GM10266 (cell line): ENCODE data around the gene ARSA.
"Not testable (repeated sequence)": the region's sequence is repeated elsewhere in the genome, so short reads cannot be mapped to it uniquely, and the experiment has no call there.

Experiments
- DNase-seq: peaks from one replicate; pipeline ENCODE4 v3.0.0; 2012; ENCODE audit errors: extremely low spot score
- CTCF ChIP-seq: IDR thresholded peaks from 2 replicates; pipeline ENCODE4 v1.5.1; 2012; ENCODE audit warnings: mild to moderate bottlenecking, low read depth; ENCODE audit not compliant: control insufficient read depth, insufficient read depth; ENCODE audit errors: missing control alignments

Gene ARSA

GRCh38 chr22:50665738-50666137 is 37.8 kb upstream of the ARSA start:
- no peak for DNase-seq
- TF ChIP-seq CTCF = no peak

- no peak for DNase-seq
- no peak for TF ChIP-seq CTCF
Measured at GRCh38 chr22:50665212-50665611, 37.3 kb upstream of the ARSA start.

- no peak for DNase-seq
- TF ChIP-seq CTCF = no peak
Measured at GRCh38 chr22:50660306-50660705, 32.4 kb upstream of the ARSA start.

GRCh38 chr22:50659711-50660110 is 31.8 kb upstream of the ARSA start:
- DNase-seq = not testable (repeated sequence)

- no peak for DNase-seq
Measured at GRCh38 chr22:50657925-50658324, 30.0 kb upstream of the ARSA start.

GRCh38 chr22:50656122-50657070 is 28.4 kb upstream of the ARSA start:
- TF ChIP-seq CTCF = no peak
- DNase-seq = no peak

More at GRCh38 chr22:50657925-50658324, 30.0 kb upstream of the ARSA start:
- TF ChIP-seq CTCF = no peak

GRCh38 chr22:50654664-50655063 is 26.7 kb upstream of the ARSA start:
- not testable (repeated sequence) for DNase-seq

- DNase-seq = no peak
Measured at GRCh38 chr22:50653256-50653655, 25.3 kb upstream of the ARSA start.

GRCh38 chr22:50643821-50644101 is 15.8 kb upstream of the ARSA start:
- DNase-seq = not testable (repeated sequence)

More at GRCh38 chr22:50653256-50653655, 25.3 kb upstream of the ARSA start:
- no peak for TF ChIP-seq CTCF

- DNase-seq = not testable (repeated sequence)
Measured at GRCh38 chr22:50643021-50643820, 15.3 kb upstream of the ARSA start.
